Cardiac septum (tissue), 1 donor: ENCODE data around the gene MYO1D. TPM values are rescaled to one million over a fixed set of nuclear protein-coding genes. Genes with fewer than 3 reads are reported as not detected.

Experiments
- DNase-seq: peaks from one replicate; pipeline ENCODE4 v3.0.0-alpha.2; 2020; ENCODE audit warnings: low spot score
- intact Hi-C: fragments of 100-400 bp; cut with DNase I; formaldehyde crosslinking; loops from one replicate; pipeline ENCODE4 v1.14.0; 2022
- total RNA-seq: library from RNA; stranded (reverse); fragmentation: NEBNext Ultra II Directional; extraction: Animal tissue kit (Norgen Biotek cat#: 25700); gene quantifications from one replicate; pipeline ENCODE4 v1.2.1, GENCODE V29; 2021
- donor health status: DM: no; HTN: no; CAD: no.

The MYO1D gene
- total RNA-seq, 1 donor from 2014 or later: 18.9 TPM

DNA sequence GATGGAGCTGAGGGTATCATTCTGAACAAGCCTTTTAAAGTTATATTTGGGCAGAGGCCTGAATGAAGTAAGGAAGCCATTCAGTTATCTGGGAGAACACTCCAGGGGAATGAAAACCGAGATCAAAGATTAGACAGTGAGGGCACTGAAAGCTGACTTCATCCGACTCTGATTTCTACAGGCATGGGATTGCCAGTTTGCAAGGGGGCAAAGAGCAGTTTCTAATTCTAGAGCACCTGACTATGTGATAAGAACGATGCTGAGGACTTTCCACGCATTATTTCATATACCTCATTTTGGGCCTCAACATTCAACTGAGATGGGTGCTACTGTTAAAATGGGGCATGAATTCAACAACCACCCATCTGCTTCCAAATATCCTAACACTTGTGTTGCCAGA is 254.4 kb downstream of the MYO1D start:
- intact Hi-C loops: no loop called here

DNA sequence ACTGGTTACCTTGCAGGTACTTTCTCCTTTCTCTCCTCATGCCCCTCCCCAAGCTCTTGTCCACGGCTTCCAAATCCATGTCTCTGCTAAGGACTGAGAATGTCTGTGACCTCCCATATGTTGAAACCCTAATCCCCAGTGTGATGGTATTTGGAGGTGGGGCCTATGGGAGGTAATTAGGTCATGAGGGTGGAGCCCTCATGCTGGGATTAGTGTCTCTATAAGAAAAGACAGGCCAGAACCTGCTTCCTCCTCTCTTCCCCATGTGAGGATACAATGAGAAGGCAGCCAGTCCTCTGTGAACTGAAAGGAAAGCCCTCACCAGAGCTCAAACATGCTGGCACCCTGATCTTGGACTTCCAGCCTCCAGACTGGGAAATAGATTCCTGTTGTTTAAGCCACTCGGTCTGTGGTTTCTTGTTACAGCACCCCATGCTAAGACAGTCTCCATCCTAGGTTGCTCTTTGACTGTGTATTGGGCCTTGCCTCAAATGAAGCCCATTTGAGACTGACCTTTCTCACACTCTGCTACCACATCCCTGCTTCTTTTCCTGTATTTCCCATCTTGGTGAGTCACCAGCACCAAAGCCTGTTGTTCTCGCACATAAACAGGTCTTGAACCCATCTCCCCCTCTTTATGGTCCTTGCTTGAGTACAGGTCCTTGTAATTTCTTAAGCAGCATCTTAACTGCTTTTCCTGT is 255.2 kb downstream of the MYO1D start:
- no peak for DNase-seq
- intact Hi-C loops: no loop called here

More for the DNA sequence above, 254.4 kb downstream of the MYO1D start:
- DNase-seq: no peak

DNA sequence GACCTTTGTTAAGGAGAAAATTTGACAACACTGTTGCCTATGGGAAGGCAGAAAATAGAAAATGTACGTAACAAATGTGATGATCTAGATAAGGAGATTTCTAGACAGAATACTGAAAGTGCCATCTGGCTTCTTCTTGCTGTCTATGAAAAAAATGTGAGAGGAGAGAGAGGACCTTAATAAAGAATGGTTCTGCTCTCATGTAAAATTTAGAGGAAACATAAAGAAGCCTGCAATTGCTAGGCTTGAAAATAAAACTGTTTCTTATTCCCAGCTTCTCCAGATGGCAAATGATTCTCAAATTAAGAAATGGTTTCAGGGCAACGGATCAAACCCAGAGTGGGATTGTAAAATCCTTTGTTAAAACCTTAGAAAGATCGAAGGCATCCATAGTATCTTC is 261.6 kb downstream of the MYO1D start:
- DNase-seq: no peak
- intact Hi-C loops: no loop called here

DNA sequence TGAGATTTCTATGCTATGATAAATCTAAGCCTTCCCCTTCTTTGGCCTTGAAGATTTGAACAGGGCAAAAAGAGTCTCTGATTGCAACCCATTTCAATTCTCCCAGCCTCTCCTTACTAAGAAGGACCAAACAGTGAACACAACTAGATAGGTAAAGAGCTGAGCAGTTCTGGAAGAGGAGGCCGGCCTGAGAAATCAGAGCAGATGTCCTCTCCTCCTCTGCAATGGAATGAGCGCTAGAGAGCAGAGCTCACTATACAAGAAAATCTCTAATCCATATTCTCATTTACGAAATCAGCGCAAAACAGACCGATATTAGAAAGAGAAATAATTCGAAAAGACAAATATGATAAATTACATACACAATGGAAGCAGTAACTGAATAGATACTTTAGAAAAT is 266.0 kb downstream of the MYO1D start:
- intact Hi-C loops: no loop called here
- DNase-seq: no peak

DNA sequence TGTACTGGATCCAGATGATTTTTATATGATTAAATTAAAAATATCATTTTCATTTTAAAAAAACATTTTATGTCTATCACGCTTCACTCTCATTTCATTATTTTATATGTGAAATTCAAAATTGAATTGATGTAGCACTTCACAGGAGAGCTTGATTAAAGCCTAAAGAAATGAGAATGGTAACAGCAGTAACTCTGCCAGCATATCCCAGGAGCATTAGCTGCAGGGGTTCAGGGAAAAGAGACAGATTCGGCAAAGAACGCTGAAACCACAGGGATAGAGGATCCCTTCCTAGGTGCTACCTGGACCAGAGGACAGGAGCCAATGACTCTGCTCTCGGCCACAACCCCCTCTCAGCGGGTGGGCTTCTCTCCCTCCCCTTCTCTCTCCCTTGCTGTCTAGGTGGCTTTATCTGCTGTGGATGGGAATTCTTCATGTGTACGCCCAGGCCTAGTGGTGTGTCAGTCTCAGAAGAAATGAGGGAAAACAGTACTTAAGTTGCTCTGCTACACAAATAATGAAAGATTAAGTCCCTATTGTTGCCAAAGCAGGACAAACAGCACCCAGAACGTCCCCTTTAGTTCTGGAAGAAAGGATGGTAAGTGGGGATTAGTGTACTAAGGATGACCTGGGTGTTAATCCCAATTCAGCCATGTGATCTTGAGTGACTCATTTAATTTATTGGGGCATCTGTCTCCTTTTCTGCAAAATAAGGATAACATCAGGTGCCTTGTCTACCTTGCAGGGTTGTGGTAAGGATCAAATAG is 266.9 kb downstream of the MYO1D start:
- intact Hi-C loops: no loop called here
- DNase-seq: no peak

DNA sequence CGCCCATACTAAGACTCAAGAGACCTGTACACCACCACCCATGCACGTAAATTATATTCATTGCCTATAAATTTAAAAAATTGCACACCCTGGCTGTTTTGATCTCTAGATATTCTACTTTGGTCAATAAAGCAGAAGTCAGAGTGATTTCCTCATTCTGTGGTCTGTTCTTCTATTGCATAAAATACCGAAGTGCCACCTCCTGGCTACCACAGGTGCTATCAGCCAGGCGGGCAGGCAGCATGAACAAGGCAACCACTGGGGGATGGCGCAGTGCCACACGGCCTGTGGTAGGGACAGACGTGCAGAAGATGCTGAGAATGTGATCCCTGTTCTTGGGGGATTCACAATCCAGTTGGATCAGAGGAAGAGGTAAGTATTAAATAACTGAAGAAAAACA is 267.8 kb downstream of the MYO1D start:
- DNase-seq: no peak

DNA sequence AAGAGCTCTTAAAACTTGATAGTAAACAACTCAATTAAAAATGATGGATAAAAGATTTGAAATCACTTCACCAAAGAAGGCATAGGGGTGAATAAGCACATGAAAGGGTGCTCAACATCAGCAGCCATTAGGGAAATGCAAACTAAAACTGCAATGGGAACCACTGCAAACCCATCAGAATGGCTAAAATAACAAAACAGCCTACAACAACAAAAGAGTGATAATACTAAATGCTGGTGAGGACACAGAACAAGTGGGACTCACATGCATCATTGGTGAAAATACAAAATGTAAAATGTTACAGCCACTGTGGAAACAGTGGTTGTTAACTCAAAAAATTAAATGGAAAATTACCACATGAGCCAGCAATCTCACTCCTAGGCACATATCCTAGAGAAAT is 268.7 kb downstream of the MYO1D start:
- DNase-seq: no peak
- intact Hi-C loops: no loop called here

More for the DNA sequence above, 267.8 kb downstream of the MYO1D start:
- intact Hi-C loops: no loop called here

DNA sequence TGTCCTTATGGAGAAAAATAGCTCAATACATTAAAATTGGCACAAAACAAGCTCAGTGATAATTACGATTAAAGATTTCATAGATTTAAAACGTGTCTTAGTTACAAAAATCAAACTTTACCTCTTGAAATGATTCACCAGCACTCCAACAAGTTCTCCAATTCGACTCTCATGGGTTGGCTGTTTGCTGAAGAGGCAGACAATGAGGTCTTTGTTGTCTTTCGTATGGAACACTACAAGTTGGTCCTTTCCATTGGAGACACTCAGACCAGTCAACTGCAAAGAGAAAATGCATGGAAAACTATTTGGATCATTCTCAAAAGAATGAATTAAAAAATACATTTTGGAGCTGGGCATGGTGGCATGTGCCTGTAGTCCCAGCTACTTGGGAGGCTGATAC is 272.0 kb downstream of the MYO1D start:
- intact Hi-C loops: no loop called here
- DNase-seq: no peak

DNA sequence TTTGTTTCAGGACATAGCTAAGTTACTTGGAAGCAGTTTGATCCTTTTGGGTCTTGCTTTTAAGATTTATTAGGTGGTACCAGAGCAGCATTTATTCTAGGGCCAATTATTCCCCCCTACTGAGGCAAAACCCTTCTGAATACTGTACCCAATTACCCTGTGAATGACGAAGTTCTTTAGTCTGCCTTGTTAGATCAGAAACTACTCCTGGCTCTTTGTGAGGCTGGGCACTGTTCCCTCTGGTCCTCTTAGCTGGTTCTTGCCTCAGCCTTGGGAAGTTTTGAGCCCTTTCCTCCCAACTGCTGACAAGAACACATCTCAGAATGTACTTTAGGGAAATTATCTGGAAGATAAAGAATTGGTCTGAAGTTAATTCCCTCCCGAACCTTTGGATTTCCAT is 274.5 kb downstream of the MYO1D start:
- intact Hi-C loops: no loop called here
- no peak for DNase-seq

DNA sequence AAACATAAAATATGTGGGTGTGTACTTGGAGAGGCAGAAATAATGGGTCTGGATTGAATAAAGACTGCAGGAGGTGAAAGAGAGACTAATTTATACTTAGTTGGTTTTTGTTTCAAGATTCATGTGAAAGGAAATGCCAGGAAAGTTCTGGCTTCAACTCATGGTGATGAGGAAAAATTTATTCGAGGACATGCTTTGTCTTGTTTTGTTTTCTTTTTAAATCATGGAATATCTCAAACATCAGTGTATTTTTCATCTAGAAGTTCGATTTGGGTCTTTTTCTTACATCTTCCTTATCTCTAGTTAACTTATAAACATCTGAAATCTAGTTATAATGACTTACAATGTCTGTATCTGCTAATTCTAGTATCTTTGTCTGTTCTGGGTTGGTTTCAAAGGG is 275.1 kb downstream of the MYO1D start:
- no peak for DNase-seq
- intact Hi-C loops: no loop called here

DNA sequence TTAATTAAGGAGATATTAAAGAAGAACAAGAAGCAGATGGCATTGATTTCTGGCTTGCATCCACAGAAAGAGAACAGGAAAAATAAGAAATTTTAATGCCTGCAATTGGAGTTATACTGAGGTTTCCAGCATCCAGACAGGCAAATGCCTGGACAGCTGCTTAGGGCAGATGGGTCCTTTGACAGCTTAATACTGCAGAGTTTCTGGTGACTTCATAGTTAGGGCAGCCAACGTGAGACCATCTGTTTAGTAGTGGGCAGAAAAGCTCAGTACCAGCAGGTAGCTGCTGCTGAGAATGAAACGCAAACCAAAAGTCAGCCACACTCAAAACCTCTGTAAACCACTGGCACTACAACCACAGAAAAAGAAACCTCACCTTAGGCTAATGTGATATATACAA is 280.3 kb downstream of the MYO1D start:
- intact Hi-C loops: no loop called here
- no peak for DNase-seq

DNA sequence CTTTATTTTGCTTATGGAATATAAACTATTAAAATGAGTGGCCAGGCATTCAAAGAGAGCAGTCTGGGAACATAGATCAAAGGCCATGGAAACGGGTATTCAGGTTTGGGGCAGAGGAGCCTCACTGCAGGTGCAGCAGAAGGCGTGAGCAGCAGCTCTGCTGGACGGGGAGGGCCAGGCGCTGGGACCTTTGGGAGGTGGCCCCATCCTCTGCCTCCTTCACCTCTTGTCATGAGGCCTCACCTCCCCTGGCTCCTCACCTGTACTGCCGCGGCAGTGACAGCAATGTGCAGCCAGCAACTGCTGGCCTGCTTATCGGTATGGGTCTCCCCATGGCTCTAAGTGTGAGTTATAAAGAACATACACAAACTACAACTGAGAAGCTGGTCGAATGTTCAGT is 280.7 kb downstream of the MYO1D start:
- intact Hi-C loops: no loop called here

DNA sequence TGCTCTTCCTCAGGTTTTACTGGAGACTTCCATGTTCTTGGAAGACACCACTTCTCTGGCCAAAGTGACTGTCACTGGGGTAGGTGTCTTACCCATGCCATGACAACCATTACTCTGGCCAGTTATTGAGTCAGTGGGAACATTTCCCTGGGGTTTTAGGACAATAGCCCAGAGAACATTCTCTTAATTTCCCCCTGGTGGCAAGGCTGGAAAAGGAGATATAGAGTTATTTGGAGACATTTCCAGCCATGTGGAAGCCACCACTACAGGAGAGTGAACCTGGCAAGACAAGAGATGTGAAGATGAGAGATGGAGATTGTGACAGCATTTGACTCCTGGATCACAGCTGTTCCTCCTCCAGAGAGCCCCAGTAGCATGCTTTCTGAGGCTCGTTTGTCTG is 283.9 kb downstream of the MYO1D start:
- DNase-seq: no peak
- intact Hi-C loops: no loop called here

More for the DNA sequence above, 280.7 kb downstream of the MYO1D start:
- DNase-seq: no peak

DNA sequence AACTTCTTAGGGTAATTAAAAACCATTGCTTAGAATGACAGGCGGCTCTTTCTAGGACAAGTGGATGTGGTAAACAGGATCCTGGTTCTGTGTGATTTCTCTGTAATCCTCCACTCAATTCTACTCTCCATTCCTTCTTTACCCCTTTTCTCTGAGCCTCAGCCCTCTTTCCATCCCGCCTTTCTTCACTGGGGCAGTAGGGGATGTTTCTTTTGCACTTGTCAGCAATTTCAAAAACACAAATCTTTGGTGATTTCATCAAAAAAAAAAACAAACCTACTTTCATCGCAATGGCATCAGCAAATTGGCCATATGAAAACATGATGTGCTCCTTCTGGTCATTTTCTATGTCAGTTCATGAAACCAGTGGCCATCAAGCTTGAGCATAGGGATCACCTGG is 285.5 kb downstream of the MYO1D start:
- DNase-seq: no peak
- intact Hi-C loops: no loop called here

DNA sequence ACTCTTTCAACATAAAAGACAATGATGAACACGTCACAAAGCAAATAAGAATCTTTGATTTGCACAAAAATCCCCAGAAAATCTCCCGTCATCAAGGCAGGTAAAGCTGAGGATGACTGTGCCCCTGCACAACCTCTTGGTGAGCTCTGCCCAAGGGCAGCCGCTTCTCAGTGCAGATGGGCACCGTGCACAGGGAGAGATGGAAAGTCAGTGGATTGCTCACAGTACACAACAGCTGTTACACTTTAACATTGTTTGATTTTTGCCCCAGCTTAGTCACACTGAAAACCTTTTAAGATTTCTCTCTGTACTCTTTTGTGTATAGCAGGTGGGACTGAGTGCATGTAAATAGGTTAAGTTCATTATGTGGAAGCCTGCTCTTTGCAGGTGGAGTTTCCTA is 285.9 kb downstream of the MYO1D start:
- intact Hi-C loops: no loop called here
- DNase-seq: no peak

DNA sequence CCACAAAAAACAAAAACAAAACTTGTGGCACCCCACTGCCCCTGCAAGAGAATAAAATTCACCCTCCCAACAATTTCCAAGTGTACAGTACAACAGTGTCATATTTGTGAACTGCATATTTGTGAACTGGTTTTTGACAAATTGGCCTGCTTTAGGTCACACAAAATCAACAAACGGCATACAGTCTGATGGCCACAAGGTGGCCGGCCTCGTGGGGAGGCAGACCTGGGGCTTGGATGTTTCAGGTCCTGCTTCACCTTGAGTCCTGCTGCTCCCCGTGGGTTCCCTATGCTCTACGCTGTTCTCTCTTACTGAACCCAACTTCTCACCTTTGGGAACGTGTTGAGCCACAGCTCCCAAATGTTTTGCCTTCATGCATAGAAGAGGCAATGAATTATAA is 287.9 kb downstream of the MYO1D start:
- intact Hi-C loops: no loop called here
- no peak for DNase-seq

DNA sequence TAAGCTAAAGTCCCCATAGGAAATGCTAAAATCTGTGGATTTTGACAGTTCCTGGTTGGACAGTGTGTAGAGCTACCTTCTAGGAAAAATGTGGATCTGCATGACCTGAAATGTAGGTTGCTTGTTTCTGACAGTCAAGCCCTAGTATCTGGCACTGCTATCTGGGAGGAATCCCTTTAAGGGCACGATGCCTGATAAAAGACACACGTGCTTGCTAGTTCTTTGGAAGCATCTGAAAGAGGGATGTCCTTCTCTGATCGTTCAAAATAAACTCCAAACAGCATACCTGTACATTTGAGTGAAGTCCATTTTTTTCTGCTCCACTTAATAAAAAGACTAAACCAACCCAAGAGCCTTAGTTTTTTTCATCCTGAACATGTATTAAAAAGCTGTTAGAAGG is 288.8 kb downstream of the MYO1D start:
- DNase-seq: no peak
- intact Hi-C loops: no loop called here

DNA sequence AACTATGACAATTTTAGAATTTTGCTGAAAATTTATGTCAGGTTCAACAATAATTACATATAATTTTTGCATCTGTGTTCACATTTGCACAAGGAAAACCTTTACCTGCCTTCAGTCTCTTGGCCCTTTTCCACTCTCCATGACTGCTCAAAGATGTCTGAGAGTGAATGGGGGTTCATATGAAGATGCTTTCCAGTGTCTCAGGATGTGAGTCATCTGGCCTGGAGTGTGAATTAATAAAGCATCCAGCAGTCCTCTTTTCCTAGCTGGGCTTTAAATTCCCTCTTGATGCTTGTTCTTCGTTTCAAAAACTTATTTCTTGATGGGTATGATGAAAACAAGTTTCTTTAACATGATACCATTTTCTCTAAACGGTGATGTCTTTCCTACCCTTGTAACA is 290.3 kb downstream of the MYO1D start:
- intact Hi-C loops: no loop called here
- DNase-seq: no peak

DNA sequence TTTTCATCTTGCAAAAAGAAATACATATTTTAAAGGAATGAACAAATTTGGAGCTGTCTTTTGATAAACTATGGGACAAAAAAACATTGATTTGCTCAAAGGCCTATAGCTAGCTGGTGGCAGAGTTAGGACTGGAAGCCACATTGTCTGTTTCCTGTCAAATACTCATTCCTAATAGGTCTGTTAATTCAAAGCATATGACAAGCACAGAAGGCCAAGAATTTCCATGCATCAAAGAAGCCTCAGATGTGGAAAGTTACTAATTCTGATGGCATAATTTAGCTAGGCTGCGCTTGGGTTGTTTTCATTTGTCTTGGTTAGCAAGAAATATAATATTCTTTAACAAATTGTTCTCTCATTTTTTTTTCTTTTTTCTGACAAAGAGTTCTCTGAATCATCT is 292.1 kb downstream of the MYO1D start:
- DNase-seq: no peak
- intact Hi-C loops: no loop called here

DNA sequence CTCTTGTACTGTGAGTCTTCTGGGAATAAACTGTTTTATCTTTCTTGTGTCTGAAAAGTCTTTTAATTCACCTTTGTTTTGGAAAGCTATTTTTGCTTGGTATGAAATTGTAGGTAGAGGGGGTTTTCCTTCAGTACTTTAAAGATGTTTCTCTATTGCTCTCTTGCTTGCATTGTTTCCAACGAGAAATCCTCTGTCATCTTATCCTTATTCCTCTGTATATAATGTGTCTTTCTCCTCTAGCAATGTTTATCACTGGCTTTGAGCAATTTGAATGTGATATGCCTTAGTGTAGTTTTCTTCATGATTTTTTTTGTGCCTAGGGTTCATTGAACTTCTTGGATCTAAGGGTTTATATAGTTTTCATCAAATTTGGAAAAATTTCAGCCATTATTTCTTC is 293.9 kb downstream of the MYO1D start:
- intact Hi-C loops: no loop called here
- no peak for DNase-seq

DNA sequence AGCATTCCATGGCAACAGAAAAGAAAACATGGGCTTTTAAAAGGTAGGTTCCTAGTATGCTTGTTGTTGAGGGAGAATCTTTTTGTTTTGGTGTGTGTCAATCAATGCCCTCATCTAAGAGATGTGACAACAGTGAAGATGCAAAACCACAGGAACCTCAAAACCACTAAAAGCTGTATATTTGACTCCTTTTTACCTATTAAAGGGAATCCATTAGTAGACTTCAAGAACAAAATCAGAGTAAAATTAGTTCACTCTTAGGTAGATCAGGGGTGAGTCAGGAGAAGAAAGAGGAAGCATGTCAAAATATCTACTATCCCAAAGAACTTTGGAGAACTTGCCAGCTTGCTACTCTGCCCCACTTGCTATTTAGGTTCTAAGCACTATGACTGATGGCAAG is 301.1 kb downstream of the MYO1D start:
- DNase-seq: no peak
- intact Hi-C loops: no loop called here

DNA sequence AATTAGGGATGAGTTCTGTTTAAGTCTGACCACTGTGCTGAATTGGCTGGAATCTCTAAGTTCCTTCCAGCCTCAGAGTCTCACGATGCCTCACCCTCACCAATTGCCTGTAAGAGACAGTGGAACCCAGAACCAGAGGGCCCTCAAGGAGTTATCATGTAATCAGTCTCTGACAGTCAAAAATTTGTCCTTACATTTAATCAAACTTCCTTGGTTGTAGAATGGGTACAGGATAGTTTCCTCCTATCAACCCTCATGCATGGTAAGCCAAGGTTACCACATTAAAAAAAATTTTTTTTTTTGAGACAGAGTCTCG is 306.9 kb downstream of the MYO1D start:
- intact Hi-C loops: no loop called here
- no peak for DNase-seq
